ENCODE results near the gene HOXB13.

The HOXB13 gene

DNA sequence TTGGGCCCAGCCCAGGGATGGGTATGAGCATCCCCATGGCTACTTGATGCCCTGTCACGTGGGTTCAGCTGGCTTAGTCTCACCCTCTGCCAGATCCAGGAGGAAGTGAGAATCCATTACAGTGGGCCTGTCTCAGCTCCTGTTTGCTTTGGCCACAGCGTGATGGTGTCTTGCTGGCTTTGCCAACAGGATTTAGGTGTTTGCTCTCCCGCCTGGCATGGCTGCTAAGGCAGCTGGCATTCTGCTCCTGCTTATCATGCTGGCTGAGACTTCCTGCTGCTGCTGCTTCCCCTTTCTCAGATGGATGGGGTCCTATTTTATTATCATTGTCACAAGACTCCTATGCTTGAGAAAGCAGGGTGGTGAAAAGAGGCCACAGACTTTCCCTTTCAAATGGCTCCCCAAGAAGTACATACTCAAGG, 28.3 kb upstream of the HOXB13 start:
- Histone ChIP-seq H3K9me3 (no peaks in the 10 kb centered on the region), H3K36me3 (no peaks in the 10 kb centered on the region), H3K4me3 (no peak overlapping the region), H3K4me1 (peaks cover 0 to 19% (median 10%) of the 10 kb centered on the region in 4 donors), H3K27me3 (peaks cover 10 to 99% of the 10 kb centered on the region in 2 donors), H3K27ac (no peak overlapping the region)
- intact Hi-C loops (cut with DNase I; ENCODE audit: low total_unique reads), result no loop called here
- TF ChIP-seq, protein P1, sequence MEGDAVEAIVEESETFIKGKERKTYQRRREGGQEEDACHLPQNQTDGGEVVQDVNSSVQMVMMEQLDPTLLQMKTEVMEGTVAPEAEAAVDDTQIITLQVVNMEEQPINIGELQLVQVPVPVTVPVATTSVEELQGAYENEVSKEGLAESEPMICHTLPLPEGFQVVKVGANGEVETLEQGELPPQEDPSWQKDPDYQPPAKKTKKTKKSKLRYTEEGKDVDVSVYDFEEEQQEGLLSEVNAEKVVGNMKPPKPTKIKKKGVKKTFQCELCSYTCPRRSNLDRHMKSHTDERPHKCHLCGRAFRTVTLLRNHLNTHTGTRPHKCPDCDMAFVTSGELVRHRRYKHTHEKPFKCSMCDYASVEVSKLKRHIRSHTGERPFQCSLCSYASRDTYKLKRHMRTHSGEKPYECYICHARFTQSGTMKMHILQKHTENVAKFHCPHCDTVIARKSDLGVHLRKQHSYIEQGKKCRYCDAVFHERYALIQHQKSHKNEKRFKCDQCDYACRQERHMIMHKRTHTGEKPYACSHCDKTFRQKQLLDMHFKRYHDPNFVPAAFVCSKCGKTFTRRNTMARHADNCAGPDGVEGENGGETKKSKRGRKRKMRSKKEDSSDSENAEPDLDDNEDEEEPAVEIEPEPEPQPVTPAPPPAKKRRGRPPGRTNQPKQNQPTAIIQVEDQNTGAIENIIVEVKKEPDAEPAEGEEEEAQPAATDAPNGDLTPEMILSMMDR (IDR thresholded peaks at IDR 0.05), result no peak
- DNase-seq, result no peak

DNA sequence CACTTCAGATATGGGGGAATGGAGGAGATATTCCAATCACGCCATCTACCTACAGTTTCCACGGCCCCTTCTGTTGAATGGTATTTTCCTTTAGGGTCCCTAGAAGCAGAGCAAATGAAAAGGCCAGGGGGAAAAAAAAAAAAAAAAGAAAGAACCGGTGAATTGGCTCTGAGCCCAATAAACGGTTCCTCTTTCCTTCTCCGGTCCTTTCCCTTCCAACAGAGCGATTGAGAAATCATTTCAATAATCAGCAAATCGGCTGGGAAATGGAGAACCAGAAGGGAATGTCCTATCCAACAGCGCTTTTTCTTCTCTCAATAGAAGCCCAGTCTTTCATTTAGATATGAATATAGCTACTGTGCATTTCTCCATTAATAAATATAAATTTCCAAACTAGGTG, 26.8 kb upstream of the HOXB13 start:
- Histone ChIP-seq H3K36me3 (no peaks in the 10 kb centered on the region), H3K27me3 (peaks cover 10 to 99% of the 10 kb centered on the region in 2 donors), H3K4me1 (peaks cover 0 to 19% (median 10%) of the 10 kb centered on the region in 4 donors), H3K9me3 (no peaks in the 10 kb centered on the region), H3K4me3 (no peak overlapping the region), H3K27ac (no peak overlapping the region)
- DNase-seq, result no peak
- intact Hi-C loops (cut with DNase I; ENCODE audit: low total_unique reads), result no loop called here
- TF ChIP-seq, protein P1 (IDR thresholded peaks at IDR 0.05), result no peak

DNA sequence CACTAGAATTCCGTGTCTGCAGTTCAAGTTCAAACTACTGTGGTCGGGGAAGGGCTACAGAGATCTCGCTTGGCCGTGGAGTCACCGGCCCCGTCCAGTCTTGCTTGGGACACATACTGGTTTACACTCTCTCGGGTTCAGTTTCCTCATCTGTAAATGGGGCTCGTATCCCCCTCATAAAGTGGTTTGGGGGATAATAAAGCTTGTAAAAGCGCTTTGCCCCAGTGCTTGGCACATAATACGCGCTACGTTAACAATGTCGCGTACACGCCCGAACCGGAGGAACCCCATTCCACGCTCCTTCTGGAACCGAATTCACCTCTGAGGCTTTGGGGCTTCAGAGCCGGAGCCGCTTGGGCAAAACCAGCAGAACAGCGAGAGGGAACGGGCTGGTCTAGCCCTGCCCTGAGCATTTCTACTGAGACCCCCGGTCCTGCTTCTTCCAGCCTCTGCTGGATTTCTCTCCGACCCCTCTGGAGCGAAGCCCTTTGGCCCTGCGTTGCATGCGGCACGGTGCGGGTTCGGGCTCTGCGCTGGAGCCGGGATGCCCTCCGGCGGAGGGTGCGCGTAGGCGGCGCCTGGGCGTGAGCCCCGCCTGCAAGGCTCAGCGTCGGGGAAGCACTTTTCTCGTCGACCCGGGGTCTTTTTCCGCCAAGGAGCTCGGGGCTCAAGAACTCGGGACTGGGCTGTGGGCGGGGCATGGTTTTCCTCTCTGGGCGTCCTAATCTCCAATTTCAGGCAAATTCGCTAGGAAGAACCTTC, 26.1 kb upstream of the HOXB13 start:
- intact Hi-C loops (cut with DNase I; ENCODE audit: low total_unique reads), result no loop called here
- TF ChIP-seq, protein P1 (IDR thresholded peaks at IDR 0.05), result no peak
- H3K27me3 ChIP-seq, result peaks cover 10 to 99% of the 10 kb centered on the region in 2 donors

DNA sequence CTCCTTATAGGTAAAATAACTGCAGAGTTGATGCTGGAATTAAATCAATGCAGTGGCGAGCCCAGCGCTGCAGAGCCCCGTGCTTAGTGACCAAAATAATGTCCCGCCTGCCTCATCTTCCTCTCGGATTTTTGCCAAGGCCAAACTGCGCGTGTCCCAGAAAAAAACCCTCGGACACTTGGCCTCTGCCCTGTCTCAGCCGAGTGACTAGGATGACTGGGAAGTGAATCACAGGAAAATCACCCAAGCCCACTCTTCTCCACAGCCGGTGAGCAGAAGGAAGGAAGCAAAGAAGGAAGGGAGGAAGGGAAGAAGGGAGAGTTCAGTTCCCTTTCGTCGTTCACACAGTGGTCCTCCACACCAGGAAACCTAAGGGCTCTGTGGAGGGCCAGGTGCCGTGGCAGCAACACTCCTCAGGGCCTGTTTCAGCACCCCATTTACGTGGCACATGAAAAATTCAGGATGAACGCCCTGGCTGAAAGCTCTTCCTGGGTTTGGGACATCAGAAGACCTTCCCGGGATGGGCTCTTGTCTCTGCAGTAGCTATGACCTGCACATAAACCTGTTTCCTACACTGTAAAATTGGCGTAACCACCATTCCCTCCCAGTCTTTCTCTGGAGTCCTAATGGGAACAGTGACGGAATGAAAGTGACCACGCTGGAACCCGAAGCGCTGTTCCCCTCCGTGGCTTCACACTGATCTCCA, 25.4 kb upstream of the HOXB13 start:
- no peaks in the 10 kb centered on the region for H3K9me3 ChIP-seq
- DNase-seq, result no peak
- peaks cover 10 to 99% of the 10 kb centered on the region in 2 donors for H3K27me3 ChIP-seq
- H3K4me1 ChIP-seq, result peaks cover 0 to 19% (median 10%) of the 10 kb centered on the region in 4 donors
- TF ChIP-seq, protein P1 (IDR thresholded peaks at IDR 0.05), result no peak
- no peak overlapping the region for H3K4me3 ChIP-seq
- intact Hi-C loops (cut with DNase I; ENCODE audit: low total_unique reads), result no loop called here
- no peaks in the 10 kb centered on the region for H3K36me3 ChIP-seq
- no peak overlapping the region for H3K27ac ChIP-seq

More for the DNA sequence above, 26.1 kb upstream of the HOXB13 start:
- Histone ChIP-seq H3K9me3 (no peaks in the 10 kb centered on the region), H3K4me3 (no peak overlapping the region), H3K36me3 (no peaks in the 10 kb centered on the region), H3K4me1 (peaks cover 0 to 19% (median 10%) of the 10 kb centered on the region in 4 donors), H3K27ac (no peak overlapping the region)
- DNase-seq, result no peak

DNA sequence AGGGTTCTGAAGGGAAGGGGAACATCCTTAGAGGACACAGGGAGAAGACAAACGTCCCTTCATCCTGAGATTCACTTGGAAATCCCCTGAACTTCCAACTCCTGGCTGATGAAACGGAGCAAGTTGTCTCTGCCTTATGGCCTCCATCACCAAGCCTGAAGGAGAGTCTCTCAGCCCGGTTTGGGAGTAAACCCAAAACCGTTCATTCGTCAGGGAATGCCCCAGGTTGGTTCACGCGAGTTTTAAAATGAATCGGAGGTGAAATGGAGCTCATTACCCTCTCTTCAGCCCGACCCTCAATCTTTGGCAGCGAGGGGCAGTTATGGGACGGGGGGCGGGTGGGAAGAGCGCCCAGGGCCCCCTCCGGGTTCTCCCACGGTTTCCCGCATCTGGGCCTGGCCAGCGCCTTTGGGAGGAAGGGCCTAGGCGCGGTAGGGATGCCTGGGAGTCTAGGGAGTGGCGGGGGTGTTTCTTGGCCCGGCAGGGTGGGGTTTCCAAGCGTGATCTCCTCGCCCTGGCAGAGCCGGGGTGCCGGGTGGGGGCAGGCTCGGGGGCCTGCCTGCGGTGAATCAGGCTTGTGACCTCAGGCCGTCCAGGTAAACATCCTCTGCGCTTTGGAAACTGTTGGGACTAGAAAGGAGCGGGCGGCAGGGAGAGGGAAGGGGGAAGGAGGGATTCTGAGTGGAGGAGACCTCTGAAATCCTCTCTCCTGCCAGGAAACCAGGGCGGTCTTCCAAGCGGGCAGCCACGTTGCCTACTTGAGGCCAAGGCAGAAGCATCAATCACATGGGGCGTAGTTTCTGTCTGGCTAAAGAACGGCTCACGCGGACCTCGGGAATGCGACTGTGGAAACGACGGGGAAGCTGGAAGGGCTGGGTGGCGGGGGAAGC, 24.1 kb upstream of the HOXB13 start:
- TF ChIP-seq, protein P1 (IDR thresholded peaks at IDR 0.05), result no peak
- Histone ChIP-seq H3K36me3 (no peaks in the 10 kb centered on the region), H3K9me3 (no peaks in the 10 kb centered on the region), H3K4me3 (no peak overlapping the region), H3K27me3 (peaks cover 10 to 100% of the 10 kb centered on the region in 2 donors), H3K4me1 (peaks cover 0 to 19% (median 10%) of the 10 kb centered on the region in 4 donors), H3K27ac (no peak overlapping the region)
- DNase-seq, result no peak
- intact Hi-C loops (cut with DNase I; ENCODE audit: low total_unique reads), result no loop called here

Data from tibial artery (tissue), 4 donors.